ENCODE measurements around the gene LCNL1. TPM values are rescaled to one million over a fixed set of nuclear protein-coding genes. Genes with fewer than 3 reads are reported as not detected.

LCNL1 gene
- total and polyA plus RNA-seq, 2 donors (not counting 1 experiment from before 2014, with no cell fraction given), result not detected

GRCh38 chr9:136992819-136993369, 10.1 kb downstream of the LCNL1 start:
- 51% methylated on average over 17 of the region's 18 CpGs for WGBS (ENCODE audit: insufficient coverage)
- H3K9me3 ChIP-seq (ENCODE audit: control extremely low read depth in 1 of 3, control insufficient read depth in 2 of 3, insufficient read depth in 1 of 3, low read length in 2 of 3), result peaks cover 0 to 10% (median 0%) of the 10 kb centered on the region in 3 donors
- H2AFZ ChIP-seq (ENCODE audit: insufficient read depth, low read depth, low read length, poor library complexity, severe bottlenecking), result peak overlapping the region; percentile 85
- H3K27me3 ChIP-seq (replicated peaks in 1 of 4; ENCODE audit: control extremely low read depth in 1 of 4, control insufficient read depth in 3 of 4, insufficient read depth in 4 of 4, low read length in 3 of 4), result peaks cover 0 to 4% (median 0%) of the 10 kb centered on the region in 4 experiments
- DNase-seq (no peak), ATAC-seq (ENCODE audit: low read depth) (no peak)
- ChIA-PET POLR2A (interaction anchor here (0.7 to 1.7 kb wide), 8 partner anchors 8 to 248 kb away, joined by 3 to 19 read pairs (median 4); partner anchors contain the start of genes ABCA2, AJM1, FUT7 and TUBB4B), CTCF (interaction anchor here (0.7 to 2.4 kb wide), 9 partner anchors 8 to 151 kb away, joined by 3 to 20 read pairs (median 5); partner anchors contain the start of genes ABCA2, AJM1, FBXW5 and FUT7)
- H3K27me3 Mint-ChIP-seq, result peaks cover 4% of the 10 kb centered on the region
- H3K27ac ChIP-seq (ENCODE audit: low read length in 2 of 2), result peak overlapping the region; percentile 76 to 97
- intact Hi-C loops (cut with micrococcal nuclease), result loop anchor here (1.0 to 5.0 kb wide), 7 partner anchors 7 to 511 kb away; partner anchors contain the start of genes ABCA2, FBXW5, PHPT1 and SEC16A
- H3K36me3 ChIP-seq (replicated peaks in 1 of 2; ENCODE audit: control extremely low read depth in 1 of 2, control insufficient read depth in 1 of 2, extremely low read depth in 1 of 2, insufficient read depth in 2 of 2, low read length in 1 of 2), result peaks cover 0 to 6% of the 10 kb centered on the region in 2 experiments
- H3K79me2 ChIP-seq (ENCODE audit: control insufficient read depth, insufficient read depth, low read length), result peaks cover 10% of the 10 kb centered on the region
- no peaks in the 10 kb centered on the region for H3K9me3 Mint-ChIP-seq (ENCODE audit: insufficient read depth)
- H3K4me1 Mint-ChIP-seq, result peaks cover 33% of the 10 kb centered on the region
- H3K4me3 ChIP-seq (ENCODE audit: control extremely low read depth in 1 of 5, extremely low read depth in 1 of 5, insufficient read depth in 1 of 5, low read depth in 2 of 5, low read length in 4 of 5), result peak overlapping the region; percentile 32 to 71 (median 66)
- peak overlapping the region; percentile 99 for H3K4me2 ChIP-seq (replicated peaks; ENCODE audit: low read depth, low read length, poor library complexity, severe bottlenecking)
- peak overlapping the region; percentile 91 for H3K4me3 Mint-ChIP-seq
- peaks cover 17% of the 10 kb centered on the region for H4K20me1 ChIP-seq (ENCODE audit: control insufficient read depth, insufficient read depth, low read length, poor library complexity, severe bottlenecking)
- no peak for TF ChIP-seq EZH2 (IDR thresholded peaks at IDR 0.05; ENCODE audit: borderline replicate concordance, insufficient read depth, low read depth, low read length, poor library complexity, severe bottlenecking)
- TF ChIP-seq, protein P1, sequence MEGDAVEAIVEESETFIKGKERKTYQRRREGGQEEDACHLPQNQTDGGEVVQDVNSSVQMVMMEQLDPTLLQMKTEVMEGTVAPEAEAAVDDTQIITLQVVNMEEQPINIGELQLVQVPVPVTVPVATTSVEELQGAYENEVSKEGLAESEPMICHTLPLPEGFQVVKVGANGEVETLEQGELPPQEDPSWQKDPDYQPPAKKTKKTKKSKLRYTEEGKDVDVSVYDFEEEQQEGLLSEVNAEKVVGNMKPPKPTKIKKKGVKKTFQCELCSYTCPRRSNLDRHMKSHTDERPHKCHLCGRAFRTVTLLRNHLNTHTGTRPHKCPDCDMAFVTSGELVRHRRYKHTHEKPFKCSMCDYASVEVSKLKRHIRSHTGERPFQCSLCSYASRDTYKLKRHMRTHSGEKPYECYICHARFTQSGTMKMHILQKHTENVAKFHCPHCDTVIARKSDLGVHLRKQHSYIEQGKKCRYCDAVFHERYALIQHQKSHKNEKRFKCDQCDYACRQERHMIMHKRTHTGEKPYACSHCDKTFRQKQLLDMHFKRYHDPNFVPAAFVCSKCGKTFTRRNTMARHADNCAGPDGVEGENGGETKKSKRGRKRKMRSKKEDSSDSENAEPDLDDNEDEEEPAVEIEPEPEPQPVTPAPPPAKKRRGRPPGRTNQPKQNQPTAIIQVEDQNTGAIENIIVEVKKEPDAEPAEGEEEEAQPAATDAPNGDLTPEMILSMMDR (IDR thresholded peaks at IDR 0.05), result no peak
- peak overlapping the region; percentile 82 for H3K9ac ChIP-seq (ENCODE audit: low read length)
- H3K27ac Mint-ChIP-seq, result peak overlapping the region; percentile 91
- peaks cover 34 to 45% of the 10 kb centered on the region in 2 donors for H3K4me1 ChIP-seq (ENCODE audit: control insufficient read depth in 2 of 2, insufficient read depth in 2 of 2, low read length in 2 of 2)
